ENCODE results near the gene ZFPM1.

ZFPM1 gene

GRCh38 chr16:88582912-88583575 lies 130.0 kb downstream of the ZFPM1 start:
- H3K36me3 ChIP-seq (ENCODE audit: control insufficient read depth in 5 of 5, insufficient read depth in 5 of 5, low read length in 5 of 5) = peaks cover 7 to 76% (median 68%) of the 10 kb centered on the region in 5 donors
- no peaks in the 10 kb centered on the region for H3K27me3 ChIP-seq (ENCODE audit: control insufficient read depth in 5 of 5, insufficient read depth in 4 of 5, low read length in 5 of 5)
- no peaks in the 10 kb centered on the region for H3K4me1 ChIP-seq (ENCODE audit: control insufficient read depth in 5 of 5, insufficient read depth in 5 of 5, low read length in 5 of 5)
- H3K27ac ChIP-seq (ENCODE audit: low read depth, low read length) = no peak overlapping the region
- no peak overlapping the region for H3K4me3 ChIP-seq (ENCODE audit: low read depth in 1 of 5, low read length in 5 of 5)
- no peak overlapping the region for H3K9ac ChIP-seq (ENCODE audit: low read length in 5 of 5)
- H3K9me3 ChIP-seq (ENCODE audit: control insufficient read depth in 5 of 5, low read length in 5 of 5) = no peaks in the 10 kb centered on the region

GRCh38 chr16:88584676-88585075 lies 131.6 kb downstream of the ZFPM1 start:
- Histone ChIP-seq H3K9ac (ENCODE audit: low read length in 5 of 5) (no peak overlapping the region), H3K36me3 (ENCODE audit: control insufficient read depth in 5 of 5, insufficient read depth in 5 of 5, low read length in 5 of 5) (peaks cover 8 to 76% (median 68%) of the 10 kb centered on the region in 5 donors), H3K9me3 (ENCODE audit: control insufficient read depth in 5 of 5, low read length in 5 of 5) (no peaks in the 10 kb centered on the region), H3K4me1 (ENCODE audit: control insufficient read depth in 5 of 5, insufficient read depth in 5 of 5, low read length in 5 of 5) (no peaks in the 10 kb centered on the region), H3K27me3 (ENCODE audit: control insufficient read depth in 5 of 5, insufficient read depth in 4 of 5, low read length in 5 of 5) (no peaks in the 10 kb centered on the region), H3K4me3 (ENCODE audit: low read depth in 1 of 5, low read length in 5 of 5) (no peak overlapping the region), H3K27ac (ENCODE audit: low read depth, low read length) (no peak overlapping the region)

- Histone ChIP-seq H3K4me3 (ENCODE audit: low read depth in 1 of 5, low read length in 5 of 5) (no peak overlapping the region), H3K27ac (ENCODE audit: low read depth, low read length) (no peak overlapping the region), H3K36me3 (ENCODE audit: control insufficient read depth in 5 of 5, insufficient read depth in 5 of 5, low read length in 5 of 5) (peaks cover 14 to 76% (median 68%) of the 10 kb centered on the region in 5 donors), H3K4me1 (ENCODE audit: control insufficient read depth in 5 of 5, insufficient read depth in 5 of 5, low read length in 5 of 5) (no peaks in the 10 kb centered on the region), H3K9me3 (ENCODE audit: control insufficient read depth in 5 of 5, low read length in 5 of 5) (no peaks in the 10 kb centered on the region), H3K9ac (ENCODE audit: low read length in 5 of 5) (no peak overlapping the region), H3K27me3 (ENCODE audit: control insufficient read depth in 5 of 5, insufficient read depth in 4 of 5, low read length in 5 of 5) (no peaks in the 10 kb centered on the region)
Measured at GRCh38 chr16:88585269-88585668, 132.2 kb downstream of the ZFPM1 start.

GRCh38 chr16:88585927-88586581 lies 133.0 kb downstream of the ZFPM1 start:
- Histone ChIP-seq H3K27ac (ENCODE audit: low read depth, low read length) (no peak overlapping the region), H3K4me3 (ENCODE audit: low read depth in 1 of 5, low read length in 5 of 5) (no peak overlapping the region), H3K27me3 (ENCODE audit: control insufficient read depth in 5 of 5, insufficient read depth in 4 of 5, low read length in 5 of 5) (no peaks in the 10 kb centered on the region), H3K9ac (ENCODE audit: low read length in 5 of 5) (no peak overlapping the region), H3K4me1 (ENCODE audit: control insufficient read depth in 5 of 5, insufficient read depth in 5 of 5, low read length in 5 of 5) (no peaks in the 10 kb centered on the region), H3K9me3 (ENCODE audit: control insufficient read depth in 5 of 5, low read length in 5 of 5) (no peaks in the 10 kb centered on the region), H3K36me3 (ENCODE audit: control insufficient read depth in 5 of 5, insufficient read depth in 5 of 5, low read length in 5 of 5) (peaks cover 15 to 73% (median 62%) of the 10 kb centered on the region in 5 donors)

All from subcutaneous abdominal adipose tissue (tissue), 5 donors.